OCI-LY1 (cell line): ENCODE results near the gene GPR62.

Experiments
- H2AFZ ChIP-seq: fragments of 200-600 bp; sonication (generic), shearing (Covaris generic); 2 replicates; pipeline ENCODE4 v1.6.0; 2014; ENCODE audit warnings: antibody characterized with exemption, mild to moderate bottlenecking, low read length
- H3F3A ChIP-seq: fragments of 200-600 bp; sonication (generic), shearing (Covaris generic); 2 replicates; pipeline ENCODE4 v1.6.0; 2014; ENCODE audit warnings: mild to moderate bottlenecking, antibody characterized with exemption, low read length, moderate library complexity; ENCODE audit not compliant: insufficient read depth
- H3K27ac ChIP-seq: fragments of 200-600 bp; sonication (generic); 2 replicates; pipeline ENCODE4 v1.5.1; 2014; ENCODE audit warnings: low read length, mixed run types, mild to moderate bottlenecking, low read depth; ENCODE audit not compliant: poor library complexity, severe bottlenecking
- H3K27me3 ChIP-seq: fragments of 200-600 bp; sonication (generic); 2 replicates; pipeline ENCODE4 v1.6.0; 2014; ENCODE audit warnings: antibody characterized with exemption, mild to moderate bottlenecking, low read length, moderate library complexity; ENCODE audit not compliant: insufficient read depth
- H3K36me3 ChIP-seq: fragments of 200-600 bp; sonication (generic); 2 replicates; pipeline ENCODE4 v1.6.1; 2014; ENCODE audit warnings: mild to moderate bottlenecking, antibody characterized with exemption, low read length, moderate library complexity, mixed read lengths; ENCODE audit not compliant: insufficient read depth
- H3K4me1 ChIP-seq: fragments of 200-600 bp; sonication (generic); 2 replicates; pipeline ENCODE4 v1.5.1; 2014; ENCODE audit warnings: mild to moderate bottlenecking, low read length, moderate library complexity; ENCODE audit not compliant: insufficient read depth, severe bottlenecking
- H3K4me2 ChIP-seq: fragments of 200-600 bp; sonication (generic), shearing (Covaris generic); 2 replicates; pipeline ENCODE4 v1.6.1; 2014; ENCODE audit warnings: low read length
- H3K4me3 ChIP-seq: fragments of 200-600 bp; sonication (generic); 2 replicates; pipeline ENCODE4 v1.5.1; 2014; ENCODE audit warnings: low read length, low read depth, mild to moderate bottlenecking, mixed read lengths; ENCODE audit not compliant: poor library complexity, severe bottlenecking
- H3K79me2 ChIP-seq: fragments of 200-600 bp; shearing (Covaris generic); 2 replicates; pipeline ENCODE4 v1.6.1; 2016; ENCODE audit warnings: mixed run types, low read length, mixed read lengths; ENCODE audit not compliant: insufficient read depth
- H3K9ac ChIP-seq: fragments of 200-600 bp; sonication (generic), shearing (Covaris generic); 2 replicates; pipeline ENCODE4 v1.6.1; 2014; ENCODE audit warnings: mild to moderate bottlenecking, low read length, mixed read lengths
- H3K9me2 ChIP-seq: fragments of 200-600 bp; sonication (generic), shearing (Covaris generic); 2 replicates; pipeline ENCODE4 v1.6.1; 2014; ENCODE audit warnings: low read depth, mild to moderate bottlenecking, low read length, mixed read lengths
- H3K9me3 ChIP-seq: fragments of 200-600 bp; shearing (Covaris generic); 2 replicates; pipeline ENCODE4 v1.6.1; 2014; ENCODE audit warnings: low read length, mixed read lengths
- H4K20me1 ChIP-seq: fragments of 200-600 bp; sonication (generic), shearing (Covaris generic); 2 replicates; pipeline ENCODE4 v1.6.0; 2016; ENCODE audit warnings: mild to moderate bottlenecking, low read length; ENCODE audit not compliant: insufficient read depth
- EZH2 ChIP-seq: fragments of 200-600 bp; sonication (generic), shearing (Covaris generic); IDR thresholded peaks from 2 replicates; pipeline ENCODE4 v1.8.0; 2017; ENCODE audit warnings: borderline replicate concordance, mixed run types, mild to moderate bottlenecking, antibody characterized with exemption, low read length, moderate library complexity, mixed read lengths
- TF ChIP-seq, protein P1 (sequence below): fragments of 200-600 bp; sonication (generic), shearing (Covaris generic); IDR thresholded peaks from 2 replicates; pipeline ENCODE4 v1.5.1; 2017; ENCODE audit warnings: mild to moderate bottlenecking, antibody characterized with exemption, low read length, moderate library complexity, mixed read lengths

Gene GPR62

GRCh38 chr3:52002748-52003147 lies 47.6 kb downstream of the GPR62 start:
- H3K36me3 ChIP-seq: no peaks in the 10 kb centered on the region
- H3K27me3 ChIP-seq: 0 out of 2 replicates have a peak, but pooled peaks cover 7% of the 10 kb centered on the region
- H3K4me2 ChIP-seq: no peak overlapping the region
- no peaks in the 10 kb centered on the region for H3F3A ChIP-seq
- H3K4me1 ChIP-seq: no peaks in the 10 kb centered on the region
- no peaks in the 10 kb centered on the region for H3K9me2 ChIP-seq
- H3K9me3 ChIP-seq: no peaks in the 10 kb centered on the region
- no peaks in the 10 kb centered on the region for H4K20me1 ChIP-seq
- no peak overlapping the region for H2AFZ ChIP-seq
- H3K27ac ChIP-seq: no peak overlapping the region
- TF ChIP-seq EZH2: no peak
- TF ChIP-seq, protein P1, sequence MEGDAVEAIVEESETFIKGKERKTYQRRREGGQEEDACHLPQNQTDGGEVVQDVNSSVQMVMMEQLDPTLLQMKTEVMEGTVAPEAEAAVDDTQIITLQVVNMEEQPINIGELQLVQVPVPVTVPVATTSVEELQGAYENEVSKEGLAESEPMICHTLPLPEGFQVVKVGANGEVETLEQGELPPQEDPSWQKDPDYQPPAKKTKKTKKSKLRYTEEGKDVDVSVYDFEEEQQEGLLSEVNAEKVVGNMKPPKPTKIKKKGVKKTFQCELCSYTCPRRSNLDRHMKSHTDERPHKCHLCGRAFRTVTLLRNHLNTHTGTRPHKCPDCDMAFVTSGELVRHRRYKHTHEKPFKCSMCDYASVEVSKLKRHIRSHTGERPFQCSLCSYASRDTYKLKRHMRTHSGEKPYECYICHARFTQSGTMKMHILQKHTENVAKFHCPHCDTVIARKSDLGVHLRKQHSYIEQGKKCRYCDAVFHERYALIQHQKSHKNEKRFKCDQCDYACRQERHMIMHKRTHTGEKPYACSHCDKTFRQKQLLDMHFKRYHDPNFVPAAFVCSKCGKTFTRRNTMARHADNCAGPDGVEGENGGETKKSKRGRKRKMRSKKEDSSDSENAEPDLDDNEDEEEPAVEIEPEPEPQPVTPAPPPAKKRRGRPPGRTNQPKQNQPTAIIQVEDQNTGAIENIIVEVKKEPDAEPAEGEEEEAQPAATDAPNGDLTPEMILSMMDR: no peak
- H3K4me3 ChIP-seq: no peak overlapping the region
- H3K79me2 ChIP-seq: no peaks in the 10 kb centered on the region
- no peak overlapping the region for H3K9ac ChIP-seq

DNA sequence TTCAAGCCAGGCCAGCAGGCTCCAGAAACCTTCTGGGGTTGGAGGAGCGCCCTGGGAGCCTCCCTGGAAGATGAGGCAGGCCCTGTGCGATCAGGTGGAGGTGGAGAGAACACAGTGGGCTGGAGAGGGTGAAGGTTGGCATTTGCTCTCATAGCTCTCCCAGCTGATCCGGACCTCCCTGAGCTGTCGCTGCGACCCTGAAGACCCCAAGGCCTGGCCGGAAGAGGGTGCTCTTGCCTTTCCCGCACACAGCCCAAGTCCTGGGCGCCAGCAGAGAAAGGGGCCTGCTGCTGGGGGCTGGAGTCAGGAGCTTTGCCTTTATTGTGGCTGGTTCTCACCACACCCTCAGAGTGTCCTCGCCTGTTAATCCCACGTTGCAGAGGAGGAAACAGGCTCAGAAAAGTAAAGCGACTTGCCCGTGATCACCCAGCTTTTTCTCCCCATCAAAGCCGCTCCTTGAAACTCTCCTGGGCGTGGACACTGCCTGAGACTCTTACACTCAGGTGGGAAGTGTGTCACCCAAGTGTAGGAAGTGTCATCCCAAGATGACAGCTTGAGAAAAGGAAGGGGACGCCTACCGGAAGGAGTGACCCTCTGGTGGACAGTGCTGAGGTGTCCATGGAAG lies 49.1 kb downstream of the GPR62 start:
- TF ChIP-seq, protein P1: peak; percentile 28; the same call in 1 of the 2 replicates
- TF ChIP-seq EZH2: no peak
- H4K20me1 ChIP-seq: no peaks in the 10 kb centered on the region
- H3K27ac ChIP-seq: no peak overlapping the region
- H3K79me2 ChIP-seq: no peaks in the 10 kb centered on the region
- no peaks in the 10 kb centered on the region for H3K9me3 ChIP-seq
- H3K27me3 ChIP-seq: 0 out of 2 replicates have a peak, but pooled peaks cover 7% of the 10 kb centered on the region
- H3K4me2 ChIP-seq: no peak overlapping the region
- H3K4me1 ChIP-seq: no peaks in the 10 kb centered on the region
- H3K36me3 ChIP-seq: no peaks in the 10 kb centered on the region
- H3K4me3 ChIP-seq: no peak overlapping the region
- H3K9me2 ChIP-seq: no peaks in the 10 kb centered on the region
- H3F3A ChIP-seq: no peaks in the 10 kb centered on the region
- H3K9ac ChIP-seq: no peak overlapping the region
- H2AFZ ChIP-seq: no peak overlapping the region

DNA sequence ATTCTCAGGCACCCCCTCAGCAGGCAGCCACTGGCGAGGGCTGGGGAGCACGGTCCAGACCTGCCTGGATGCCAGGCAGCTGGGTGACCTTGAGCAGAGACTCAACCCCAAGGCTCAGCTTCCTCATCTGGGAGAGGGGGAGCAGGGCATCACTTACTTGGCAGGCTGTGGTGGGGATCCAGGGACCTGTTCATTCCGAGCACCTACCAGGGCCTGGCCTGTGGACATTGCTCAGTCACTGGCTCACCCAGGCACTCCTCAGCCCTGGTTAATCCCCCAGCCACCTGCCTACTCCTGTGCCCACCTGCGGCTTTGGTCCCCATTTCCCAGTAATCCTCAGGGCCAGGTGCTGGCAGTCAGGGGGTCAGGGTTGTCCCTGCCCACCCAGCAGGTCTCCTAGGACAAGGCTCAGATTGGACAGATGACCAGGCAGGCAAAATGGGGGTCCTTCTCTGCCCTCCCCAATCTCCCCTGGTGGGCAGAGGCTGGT lies 49.8 kb downstream of the GPR62 start:
- H3K79me2 ChIP-seq: no peaks in the 10 kb centered on the region
- H3K9ac ChIP-seq: no peak overlapping the region
- TF ChIP-seq, protein P1: no peak
- no peak for TF ChIP-seq EZH2
- H2AFZ ChIP-seq: no peak overlapping the region
- H3K4me2 ChIP-seq: no peak overlapping the region
- no peak overlapping the region for H3K4me3 ChIP-seq
- H3K9me2 ChIP-seq: no peaks in the 10 kb centered on the region
- H3K27me3 ChIP-seq: 0 out of 2 replicates have a peak, but pooled peaks cover 7% of the 10 kb centered on the region
- no peaks in the 10 kb centered on the region for H4K20me1 ChIP-seq
- no peaks in the 10 kb centered on the region for H3K36me3 ChIP-seq
- H3K9me3 ChIP-seq: no peaks in the 10 kb centered on the region
- no peaks in the 10 kb centered on the region for H3F3A ChIP-seq
- no peaks in the 10 kb centered on the region for H3K4me1 ChIP-seq
- H3K27ac ChIP-seq: no peak overlapping the region
